Right lobe of liver (tissue), 4 donors: Measurements from ENCODE around the gene VPS50.

Experiments used
- POLR2A ChIP-seq: fragments of 450-650 bp; IDR thresholded peaks from one replicate; pipeline ENCODE4 v1.6.1; 2017; ENCODE audit warnings: antibody characterized with exemption, mild to moderate bottlenecking
- TF ChIP-seq, protein P1 (sequence below), 4 donors: fragments of 200-600 bp in 3 of 4; fragments of 450-650 bp in 1 of 4; IDR thresholded peaks; one replicate each; pipeline versions ENCODE4 v1.5.1 to v1.8.0; 2016 to 2022; ENCODE audit warnings: antibody characterized with exemption in 4 of 4, mild to moderate bottlenecking in 2 of 4
- donor health status: DM: no; HTN: no; CAD: no.
- donor health status: DM: no; HTN: no; CAD: no.
- donor health status: DM: no; HTN: yes; CAD: no.

DNA sequence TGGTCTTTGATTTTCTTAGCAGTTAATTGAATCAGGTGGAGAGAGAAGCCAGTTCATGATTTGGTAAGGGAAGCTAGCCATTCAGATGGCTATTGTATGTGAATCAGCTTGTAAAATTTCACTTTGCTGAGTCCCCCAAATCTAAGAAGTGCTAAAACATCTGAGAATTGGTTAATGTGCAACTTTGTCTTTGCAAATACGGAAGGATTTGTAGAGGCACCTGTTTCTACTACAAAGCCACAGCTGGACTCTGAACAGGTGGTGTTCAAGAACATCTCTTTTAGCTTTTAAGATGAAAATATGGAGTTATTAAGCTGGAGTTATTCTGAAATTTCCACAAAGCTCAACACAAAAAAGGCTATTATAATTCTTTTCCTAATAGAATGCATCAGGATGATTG lies 132.6 kb downstream of the VPS50 start:
- TF ChIP-seq, protein P1, sequence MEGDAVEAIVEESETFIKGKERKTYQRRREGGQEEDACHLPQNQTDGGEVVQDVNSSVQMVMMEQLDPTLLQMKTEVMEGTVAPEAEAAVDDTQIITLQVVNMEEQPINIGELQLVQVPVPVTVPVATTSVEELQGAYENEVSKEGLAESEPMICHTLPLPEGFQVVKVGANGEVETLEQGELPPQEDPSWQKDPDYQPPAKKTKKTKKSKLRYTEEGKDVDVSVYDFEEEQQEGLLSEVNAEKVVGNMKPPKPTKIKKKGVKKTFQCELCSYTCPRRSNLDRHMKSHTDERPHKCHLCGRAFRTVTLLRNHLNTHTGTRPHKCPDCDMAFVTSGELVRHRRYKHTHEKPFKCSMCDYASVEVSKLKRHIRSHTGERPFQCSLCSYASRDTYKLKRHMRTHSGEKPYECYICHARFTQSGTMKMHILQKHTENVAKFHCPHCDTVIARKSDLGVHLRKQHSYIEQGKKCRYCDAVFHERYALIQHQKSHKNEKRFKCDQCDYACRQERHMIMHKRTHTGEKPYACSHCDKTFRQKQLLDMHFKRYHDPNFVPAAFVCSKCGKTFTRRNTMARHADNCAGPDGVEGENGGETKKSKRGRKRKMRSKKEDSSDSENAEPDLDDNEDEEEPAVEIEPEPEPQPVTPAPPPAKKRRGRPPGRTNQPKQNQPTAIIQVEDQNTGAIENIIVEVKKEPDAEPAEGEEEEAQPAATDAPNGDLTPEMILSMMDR (IDR thresholded peaks at IDR 0.05), result no peak
- TF ChIP-seq POLR2A, result no peak
